HCT116 (cell line): ENCODE data around the gene STK32B. TPM values are rescaled to one million over a fixed set of nuclear protein-coding genes. Genes with fewer than 3 reads are reported as not detected.

Experiments
- ATAC-seq: fragments of 200-7000 bp; cut with Tn5 transposase; 2 replicates; pipeline ENCODE4 v1.9.1; 2020; ENCODE audit warnings: mild to moderate bottlenecking, moderate library complexity
- BruUV-seq: library from RNA; stranded (reverse); fragments of 400-500 nt; replicated peaks from 2 replicates; lab custom pipeline; 2021; lab: Mats Ljungman, UMichigan
- CTCF ChIA-PET: fragments of 300-600 bp; sonication (Branson Sonifier 250); formaldehyde crosslinking; loops from one replicate; lab custom pipeline; 2021; ENCODE audit warnings: antibody characterized with exemption; lab: Charles Lee
- POLR2A ChIA-PET: fragments of 300-600, 350-600 bp; sonication (Branson Sonifier 250); formaldehyde crosslinking; loops from one replicate; lab custom pipeline; 2021; ENCODE audit warnings: antibody characterized with exemption; lab: Charles Lee
- RAD21 ChIA-PET, 2 experiments: fragments of 300-600 bp; sonication (Branson Sonifier 250); formaldehyde crosslinking; loops; one replicate each; lab custom pipeline; 2023; ENCODE audit warnings: low total read pairs in 2 of 2; ENCODE audit not compliant: uncharacterized antibody in 2 of 2, unreplicated experiment in 2 of 2, low non-redundant PET in 1 of 2; lab: Charles Lee
- DNase-seq: peaks from one replicate; pipeline ENCODE4 v3.0.0-alpha.2; 2010; ENCODE audit warnings: low read depth, low spot score
- H2AFZ ChIP-seq: fragments of 200-600 bp; shearing (Covaris generic), sonication (generic); 2 replicates; pipeline ENCODE4 v1.6.1; 2017; ENCODE audit warnings: low read depth, mixed run types, mixed read lengths, antibody characterized with exemption, low read length; ENCODE audit not compliant: poor library complexity, severe bottlenecking
- H3K27ac ChIP-seq: 2 replicates; pipeline ENCODE4 v1.5.1; 2012; ENCODE audit warnings: low read depth, low read length
- H3K27me3 ChIP-seq: fragments of 200-600 bp; sonication (generic); 2 replicates; pipeline ENCODE4 v1.6.1; 2016; ENCODE audit warnings: mixed run types, low read length, mixed read lengths; ENCODE audit not compliant: insufficient read depth
- H3K36me3 ChIP-seq, 2 experiments: fragments of 200-500 bp in 1 of 2; fragments of 200-600 bp in 1 of 2; sonication (Bioruptor generic) in 1 of 2; sonication (generic) in 1 of 2; 2 replicates each; pipeline versions ENCODE4 v1.5.1 to v1.6.1; 2014 to 2016; ENCODE audit warnings: low read length in 2 of 2, inconsistent platforms in 1 of 2, mixed read lengths in 1 of 2, mixed run types in 1 of 2; ENCODE audit not compliant: insufficient read depth in 2 of 2, control insufficient read depth in 1 of 2
- H3K4me1 ChIP-seq, 2 experiments: fragments of 200-600 bp in 1 of 2; sonication (generic) in 1 of 2; 2 replicates each; pipeline versions ENCODE4 v1.5.1 to v1.6.1; 2012 to 2017; ENCODE audit warnings: low read length in 2 of 2, inconsistent platforms in 1 of 2, mild to moderate bottlenecking in 1 of 2, mixed read lengths in 1 of 2, mixed run types in 1 of 2, moderate library complexity in 1 of 2; ENCODE audit not compliant: insufficient read depth in 2 of 2, control insufficient read depth in 1 of 2
- H3K4me2 ChIP-seq: fragments of 200-600 bp; sonication (generic); 2 replicates; pipeline ENCODE4 v1.6.1; 2017; ENCODE audit warnings: mixed run types, low read length, mixed read lengths
- H3K4me3 ChIP-seq, 2 experiments: fragments of 200-600 bp in 1 of 2; sonication (generic) in 1 of 2; replicated peaks in 1 of 2; 2 replicates each; pipeline ENCODE4 v1.5.1; 2011 to 2016; ENCODE audit warnings: low read length in 2 of 2, control low read depth in 1 of 2, low read depth in 1 of 2, mild to moderate bottlenecking in 1 of 2, mixed read lengths in 1 of 2, mixed run types in 1 of 2
- H3K79me2 ChIP-seq: fragments of 200-600 bp; sonication (generic); 2 replicates; pipeline ENCODE4 v1.6.1; 2017; ENCODE audit warnings: mild to moderate bottlenecking, mixed run types, low read length, moderate library complexity, mixed read lengths; ENCODE audit not compliant: insufficient read depth
- H3K9ac ChIP-seq: fragments of 200-600 bp; sonication (generic); 2 replicates; pipeline ENCODE4 v1.6.1; 2016; ENCODE audit warnings: low read length, mixed read lengths
- H3K9me2 ChIP-seq: fragments of 200-600 bp; sonication (generic), shearing (Covaris generic); 2 replicates; pipeline ENCODE4 v1.6.1; 2017; ENCODE audit warnings: mixed run types, mild to moderate bottlenecking, moderate library complexity; ENCODE audit not compliant: insufficient read depth
- H3K9me3 ChIP-seq, 2 experiments: fragments of 200-500 bp in 1 of 2; fragments of 200-600 bp in 1 of 2; sonication (Bioruptor generic) in 1 of 2; sonication (generic) in 1 of 2; 2 replicates each; pipeline ENCODE4 v1.6.1; 2014 to 2017; ENCODE audit warnings: low read length in 2 of 2, mixed read lengths in 2 of 2, inconsistent platforms in 1 of 2, low read depth in 1 of 2, mild to moderate bottlenecking in 1 of 2, mixed run types in 1 of 2, moderate library complexity in 1 of 2; ENCODE audit not compliant: control insufficient read depth in 1 of 2, insufficient read depth in 1 of 2
- H4K20me1 ChIP-seq: fragments of 200-600 bp; sonication (generic), shearing (Covaris generic); 2 replicates; pipeline ENCODE4 v1.6.1; 2017; ENCODE audit warnings: mixed run types, mild to moderate bottlenecking, moderate library complexity; ENCODE audit not compliant: insufficient read depth
- CEBPB ChIP-seq: IDR thresholded peaks from 2 replicates; pipeline ENCODE4 v1.6.1; 2012; ENCODE audit warnings: low read depth
- EGR1 ChIP-seq: IDR thresholded peaks from 2 replicates; pipeline ENCODE4 v1.6.1; 2012; ENCODE audit warnings: low read depth
- EZH2 ChIP-seq: fragments of 200-600 bp; sonication (generic); IDR thresholded peaks from 2 replicates; pipeline ENCODE4 v1.6.1; 2017; ENCODE audit warnings: antibody characterized with exemption, mixed run types
- FOSL1 ChIP-seq: IDR thresholded peaks from 2 replicates; pipeline ENCODE4 v1.6.1; 2012; ENCODE audit warnings: low read depth
- MAX ChIP-seq: IDR thresholded peaks from 2 replicates; pipeline ENCODE4 v1.6.1; 2012
- SP1 ChIP-seq: IDR thresholded peaks from 2 replicates; pipeline ENCODE4 v1.6.1; 2012; ENCODE audit warnings: low read depth
- TCF7L2 ChIP-seq: IDR thresholded peaks from 2 replicates; pipeline ENCODE4 v1.7.0; 2011; ENCODE audit warnings: borderline replicate concordance, inconsistent platforms; ENCODE audit not compliant: insufficient read depth, insufficient read length; ENCODE audit errors: extremely low read depth
- ZBTB33 ChIP-seq: IDR thresholded peaks from 2 replicates; pipeline ENCODE4 v1.6.1; 2011; ENCODE audit warnings: mild to moderate bottlenecking, low read length, moderate library complexity; ENCODE audit not compliant: insufficient replicate concordance; ENCODE audit errors: extremely low read depth
- ZFX ChIP-seq: fragments of 450-650 bp; IDR thresholded peaks from 2 replicates; pipeline ENCODE4 v1.6.1; 2017
- ZNF274 ChIP-seq: fragments of 200-500 bp; sonication (Bioruptor generic); IDR thresholded peaks from 2 replicates; pipeline ENCODE4 v1.6.1; 2014; ENCODE audit warnings: mild to moderate bottlenecking, low read depth, low read length, inconsistent platforms
- intact Hi-C: fragments of 100-400 bp; cut with micrococcal nuclease; formaldehyde crosslinking; loops from 2 replicates; pipeline ENCODE4 v1.10.0; 2022
- total RNA-seq: library from RNA; stranded (reverse); gene quantifications from one replicate; pipeline ENCODE4 v1.2.1, GENCODE V29; 2021; ENCODE audit not compliant: unreplicated experiment

The STK32B gene
- total RNA-seq, 1 experiment from 2014 or later, result not detected

GRCh38 chr4:5100986-5101385, 49.7 kb downstream of the STK32B start:
- no peak for TF ChIP-seq TCF7L2
- no peak for TF ChIP-seq CEBPB
- no peak for TF ChIP-seq ZNF274
- TF ChIP-seq ZBTB33, result no peak
- TF ChIP-seq MAX, result no peak
- no peak for TF ChIP-seq ZFX
- no peak for TF ChIP-seq SP1
- TF ChIP-seq EZH2, result no peak
- TF ChIP-seq FOSL1, result no peak
- TF ChIP-seq EGR1, result no peak
- TF ChIP-seq, all 23 proteins: peak for 0
- POLR2A ChIA-PET, result no interaction called here
- H3K4me3 ChIP-seq, result no peak overlapping the region

More at GRCh38 chr4:5100986-5101385, 49.7 kb downstream of the STK32B start:
- Histone ChIP-seq H3K9me3 (no peaks in the 10 kb centered on the region), H3K27ac (no peak overlapping the region), H2AFZ (no peak overlapping the region), H3K4me1 (no peaks in the 10 kb centered on the region), H4K20me1 (no peaks in the 10 kb centered on the region), H3K9me2 (no peaks in the 10 kb centered on the region), H3K27me3 (peaks cover 16% of the 10 kb centered on the region), H3K9ac (no peak overlapping the region), H3K36me3 (no peaks in the 10 kb centered on the region), H3K79me2 (no peaks in the 10 kb centered on the region), H3K4me2 (no peak overlapping the region)
- ChIA-PET CTCF (no interaction called here), RAD21 (no interaction called here)
- intact Hi-C loops, result no loop called here
- ATAC-seq, result no peak
- BruUV-seq, result no TSS peak
- no peak for DNase-seq
